ENCODE results near the gene DOC2A.
"Not testable (repeated sequence)": the region's sequence is repeated elsewhere in the genome, so short reads cannot be mapped to it uniquely, and the experiment has no call there.

The DOC2A gene

DNA sequence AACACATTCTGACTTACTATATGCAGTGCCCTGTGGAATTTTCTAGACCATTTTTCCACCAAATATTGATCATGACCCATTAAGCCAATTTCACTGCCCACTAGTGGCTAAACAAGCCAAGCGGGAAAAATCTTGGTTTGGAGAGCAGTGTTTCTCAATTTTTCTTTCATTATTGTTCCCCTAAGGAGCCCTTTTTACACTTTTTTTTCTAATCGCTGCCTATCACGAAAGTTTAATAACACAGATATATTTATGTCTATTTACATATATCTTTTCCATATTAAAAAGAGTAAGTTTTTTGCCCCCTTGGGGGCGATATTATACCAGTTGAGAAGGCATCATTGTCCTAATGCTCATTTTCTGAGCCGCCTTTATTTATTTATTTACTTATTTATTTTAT, 31.0 kb upstream of the DOC2A start:
- H3K4me3 ChIP-seq (ENCODE audit: low read depth, low read length): no peak overlapping the region

GRCh38 chr16:30040690-30041089, 29.9 kb upstream of the DOC2A start:
- DNase-seq (ENCODE audit: low read depth); H3K4me3 ChIP-seq (ENCODE audit: low read depth, low read length): not testable (repeated sequence)

More for the DNA sequence above, 31.0 kb upstream of the DOC2A start:
- TF ChIP-seq CTCF (IDR thresholded peaks at IDR 0.05; ENCODE audit: low read depth, low read length) (peak; percentile 8), POLR2A (IDR thresholded peaks at IDR 0.05; ENCODE audit: extremely low read depth, insufficient read length) (no peak)
- peak; percentile 45 for DNase-seq (ENCODE audit: low read depth)

DNA sequence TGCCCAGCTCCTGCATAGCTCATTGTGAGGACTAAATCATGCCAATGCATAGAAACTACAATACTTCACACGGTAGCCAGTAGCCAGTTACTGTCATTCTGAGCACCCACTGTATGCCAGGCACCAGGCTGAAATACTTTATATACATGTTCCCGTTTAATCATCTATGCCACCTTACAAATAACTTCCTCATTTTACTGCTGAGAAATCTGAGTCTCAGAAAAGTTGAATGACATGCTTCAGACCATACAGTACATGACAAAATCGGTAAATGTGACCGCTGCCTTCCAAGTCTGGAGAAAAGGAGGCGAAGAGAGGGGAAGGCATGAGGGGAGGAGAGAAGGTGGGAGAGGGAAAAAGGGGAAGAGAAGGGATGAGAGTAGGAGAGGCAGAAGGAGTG, 29.4 kb upstream of the DOC2A start:
- TF ChIP-seq POLR2A (IDR thresholded peaks at IDR 0.05; ENCODE audit: extremely low read depth, insufficient read length) (no peak), CTCF (IDR thresholded peaks at IDR 0.05; ENCODE audit: low read depth, low read length) (no peak), MYC (IDR thresholded peaks at IDR 0.05; ENCODE audit: low read depth, low read length) (no peak)
- TF ChIP-seq, protein P1, sequence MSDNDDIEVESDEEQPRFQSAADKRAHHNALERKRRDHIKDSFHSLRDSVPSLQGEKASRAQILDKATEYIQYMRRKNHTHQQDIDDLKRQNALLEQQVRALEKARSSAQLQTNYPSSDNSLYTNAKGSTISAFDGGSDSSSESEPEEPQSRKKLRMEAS (IDR thresholded peaks at IDR 0.05; ENCODE audit: low read depth, low read length): no peak
- no peak overlapping the region for H3K4me3 ChIP-seq (ENCODE audit: low read depth, low read length)
- DNase-seq (ENCODE audit: low read depth): peak; percentile 26

DNA sequence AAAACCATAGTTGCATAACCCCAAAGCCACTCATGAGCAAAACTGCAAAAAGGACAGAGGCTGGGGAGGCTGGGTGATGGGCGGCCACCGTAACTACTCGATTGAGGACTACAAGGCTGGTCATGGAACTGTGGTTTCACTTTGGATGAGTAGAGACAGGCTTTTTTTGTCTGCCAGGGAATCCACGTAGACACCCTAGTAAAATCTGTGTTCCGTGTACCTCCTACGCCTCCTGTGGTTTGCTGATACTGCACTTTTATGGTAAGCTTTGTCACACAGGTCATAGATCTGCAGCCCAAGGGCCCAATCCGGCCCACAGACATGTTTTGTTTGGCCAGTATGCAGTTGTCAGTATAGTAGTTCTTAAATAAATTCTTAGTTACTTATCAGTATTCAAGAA, 22.4 kb upstream of the DOC2A start:
- peak; percentile 20 for DNase-seq (ENCODE audit: low read depth)
- TF ChIP-seq POLR2A (IDR thresholded peaks at IDR 0.05; ENCODE audit: extremely low read depth, insufficient read length) (no peak), MYC (IDR thresholded peaks at IDR 0.05; ENCODE audit: low read depth, low read length) (no peak), CTCF (IDR thresholded peaks at IDR 0.05; ENCODE audit: low read depth, low read length) (no peak)
- TF ChIP-seq, protein P1 (IDR thresholded peaks at IDR 0.05; ENCODE audit: low read depth, low read length): no peak
- no peak overlapping the region for H3K4me3 ChIP-seq (ENCODE audit: low read depth, low read length)

DNA sequence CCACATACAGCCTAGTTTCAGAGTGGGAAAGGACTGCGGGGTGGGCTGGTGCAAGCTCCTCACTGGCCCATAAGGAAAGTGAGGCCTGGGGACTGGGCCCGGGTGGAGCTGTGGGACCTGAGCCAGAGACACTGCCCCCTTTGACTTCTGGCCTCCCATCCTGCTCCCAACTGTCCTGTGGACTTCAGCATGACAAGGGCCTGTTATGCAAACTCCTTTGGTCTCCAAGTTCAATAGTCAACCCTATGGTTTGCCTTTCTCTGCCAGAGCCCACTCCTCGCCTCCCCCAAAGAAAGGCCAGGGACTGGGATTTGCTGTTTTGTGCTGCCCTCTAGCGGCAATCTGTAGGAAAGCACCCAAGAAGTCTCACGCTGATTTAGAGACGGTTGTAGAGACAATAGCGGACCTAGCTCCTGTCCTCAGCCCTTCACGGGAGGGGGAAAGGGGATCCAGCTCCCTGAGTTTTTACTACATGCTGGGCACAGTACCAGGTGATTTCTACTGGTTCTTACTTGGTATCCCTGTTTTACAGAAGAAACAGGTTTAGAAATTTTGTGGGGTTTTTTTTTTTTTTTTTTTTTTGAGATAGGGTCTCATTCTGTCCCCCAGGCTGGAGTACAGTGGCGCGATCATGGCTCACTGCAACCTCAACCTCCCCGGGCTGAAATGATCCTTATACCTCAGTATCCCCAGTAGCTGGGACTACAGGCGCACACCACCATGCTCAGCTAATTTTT, 21.4 kb upstream of the DOC2A start:
- H3K4me3 ChIP-seq (ENCODE audit: low read depth, low read length): no peak overlapping the region
- DNase-seq (ENCODE audit: low read depth): peak; percentile 87
- TF ChIP-seq CTCF (IDR thresholded peaks at IDR 0.05; ENCODE audit: low read depth, low read length): peak; percentile 74
- TF ChIP-seq MYC (IDR thresholded peaks at IDR 0.05; ENCODE audit: low read depth, low read length): no peak

- H3K4me3 ChIP-seq (ENCODE audit: low read depth, low read length): no peak overlapping the region
- TF ChIP-seq, protein P1 (IDR thresholded peaks at IDR 0.05; ENCODE audit: low read depth, low read length): no peak
- TF ChIP-seq MYC (IDR thresholded peaks at IDR 0.05; ENCODE audit: low read depth, low read length) (no peak), POLR2A (IDR thresholded peaks at IDR 0.05; ENCODE audit: extremely low read depth, insufficient read length) (no peak), CTCF (IDR thresholded peaks at IDR 0.05; ENCODE audit: low read depth, low read length) (no peak)
- DNase-seq (ENCODE audit: low read depth): no peak
Observed at GRCh38 chr16:30031477-30031918, 20.7 kb upstream of the DOC2A start.
